DMS153 treated with DMSO at 0.1 percent for 48 hours (cell line): ENCODE results near the gene RRP8.

Experiments used
- DNase-seq: peaks from one replicate; lab custom pipeline; 2025; ENCODE audit not compliant: unreplicated experiment; lab: John Stamatoyannopoulos, UW

Gene RRP8

DNA sequence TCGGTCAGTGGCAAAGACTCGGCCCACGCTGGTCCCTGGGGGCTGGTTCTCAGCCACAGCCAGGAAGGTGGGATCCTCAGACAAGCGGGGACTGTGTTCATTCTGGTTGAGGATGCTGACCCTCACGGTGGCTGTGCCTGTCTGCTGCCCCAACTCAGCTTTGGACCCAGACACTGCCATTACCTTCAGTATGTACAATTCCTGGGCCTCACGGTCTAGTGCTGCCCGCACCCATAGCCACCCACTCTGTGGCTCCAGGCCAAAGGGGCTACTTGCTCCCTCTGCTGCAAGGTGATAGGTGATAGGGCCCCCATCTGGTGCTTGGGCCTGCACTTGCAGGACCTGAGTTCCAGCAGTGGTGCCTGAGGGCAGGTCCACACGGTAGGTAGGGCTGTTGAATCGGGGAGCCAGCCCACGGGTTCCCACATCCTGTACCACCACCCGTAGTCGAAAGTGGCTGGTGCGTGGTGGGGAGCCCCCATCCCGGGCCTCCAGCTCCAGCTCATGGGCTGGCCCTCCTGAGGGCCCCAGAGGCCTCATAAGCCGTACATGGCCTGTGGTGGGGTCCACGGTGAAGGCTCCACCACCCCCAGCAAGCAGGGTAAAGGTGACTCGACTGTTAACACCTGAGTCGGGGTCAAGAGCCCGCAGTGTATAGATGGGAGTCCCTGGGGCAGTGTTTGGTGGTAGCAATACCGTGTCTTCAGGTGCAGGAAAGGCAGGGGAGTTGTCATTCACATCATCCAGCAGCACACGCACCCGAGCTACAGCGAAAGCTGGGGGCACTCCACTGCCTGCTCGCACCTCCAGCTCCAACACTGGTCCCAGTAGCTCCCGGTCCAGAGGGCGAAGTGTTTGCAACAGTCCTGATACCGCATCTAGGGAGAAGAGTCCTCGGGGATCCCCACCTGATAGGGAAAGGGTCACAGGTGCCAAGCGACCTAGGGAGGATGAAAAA lies 29.0 kb upstream of the RRP8 start:
- no peak for DNase-seq

DNA sequence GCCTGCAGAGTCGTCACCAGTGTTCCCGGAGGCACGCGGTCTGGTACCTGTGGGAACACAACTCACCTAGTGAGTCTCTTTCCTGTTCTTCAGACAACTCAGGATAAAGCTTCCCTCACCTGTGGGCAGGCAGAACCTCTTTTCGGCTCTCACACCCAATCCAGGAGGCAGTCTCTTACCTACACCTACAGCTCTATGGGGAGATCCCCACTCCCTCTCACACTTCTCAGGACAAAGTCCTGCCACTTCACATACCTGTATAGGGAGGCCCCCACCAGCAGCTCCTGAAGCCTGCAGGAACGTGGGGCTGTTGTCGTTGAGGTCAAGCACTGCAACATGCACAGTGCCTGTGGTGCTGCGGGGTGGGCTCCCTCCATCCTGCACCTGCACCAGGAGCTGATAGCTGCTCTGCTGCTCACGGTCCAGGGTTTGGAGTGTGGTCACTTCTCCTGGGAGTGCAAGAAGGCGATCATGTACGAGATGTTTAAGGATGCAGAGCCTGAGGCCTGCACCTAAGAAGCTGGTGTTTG lies 28.0 kb upstream of the RRP8 start:
- no peak for DNase-seq

DNA sequence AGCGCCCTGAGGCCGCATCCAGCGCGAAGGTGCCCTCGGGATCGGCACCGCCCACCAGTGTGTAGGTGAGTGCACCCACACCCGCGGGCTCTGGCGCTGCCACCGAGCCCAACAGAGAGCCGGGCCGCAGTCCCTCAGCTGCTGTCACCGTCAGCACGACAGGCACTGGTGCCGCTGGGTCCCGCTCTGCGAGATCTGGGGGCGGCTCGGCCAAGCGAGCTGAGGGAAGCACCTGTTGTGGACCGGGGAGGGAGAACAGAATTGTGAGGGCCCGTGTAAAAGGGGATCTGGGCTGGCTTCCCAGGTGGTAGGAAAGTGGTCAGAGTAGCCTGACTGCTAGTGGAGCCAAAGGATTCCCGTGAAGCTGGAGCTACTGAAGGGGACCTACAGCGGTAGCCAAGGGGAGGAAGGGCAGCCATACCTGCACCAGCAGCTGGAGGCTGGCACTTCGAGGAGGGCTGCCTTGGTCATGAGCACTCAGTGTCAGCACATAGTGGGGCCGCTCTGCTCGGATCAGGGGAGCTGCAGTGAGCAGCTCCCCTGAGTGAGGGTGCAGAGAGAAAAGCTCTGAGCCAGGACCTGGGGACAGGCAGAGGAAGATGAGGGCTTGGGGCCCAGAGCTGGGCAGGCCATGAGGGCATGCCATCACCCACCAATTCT lies 27.3 kb upstream of the RRP8 start:
- no peak for DNase-seq

DNA sequence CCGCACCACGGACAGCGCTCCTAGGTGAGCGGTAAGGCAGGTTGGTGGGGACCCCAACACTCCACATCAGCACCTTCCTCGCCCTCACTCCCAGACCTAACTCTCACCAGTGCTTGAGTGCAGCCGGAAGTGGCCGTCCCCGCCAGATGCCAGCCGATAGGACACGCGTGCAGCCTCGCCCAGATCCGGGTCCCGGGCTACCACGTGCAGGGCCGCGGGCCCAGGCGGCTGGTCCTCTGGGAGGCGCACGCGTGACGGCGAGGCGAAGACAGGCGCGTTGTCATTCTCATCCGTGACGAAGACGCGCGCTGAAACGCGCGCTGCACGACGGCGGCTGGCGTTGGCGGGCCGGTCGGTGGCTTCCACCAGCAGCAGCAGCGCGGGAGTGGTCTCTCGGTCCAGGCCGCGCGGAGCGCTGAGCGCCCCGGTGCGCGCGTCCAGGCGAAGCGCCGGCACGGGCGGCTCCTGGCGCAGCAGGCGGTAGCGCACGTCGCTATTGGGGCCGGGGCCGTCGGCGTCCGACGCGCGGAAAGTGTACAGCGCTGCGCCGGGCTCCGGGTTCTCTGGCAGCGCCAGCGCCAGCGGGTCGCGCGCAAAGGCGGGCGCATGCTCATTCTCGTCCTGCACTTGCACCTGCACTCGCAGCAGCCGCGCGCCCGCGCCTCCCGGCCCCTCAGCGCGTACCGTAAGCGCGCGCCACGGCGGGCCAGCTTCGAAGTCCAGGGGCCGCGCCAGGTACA lies 26.6 kb upstream of the RRP8 start:
- peak; percentile 17 for DNase-seq

DNA sequence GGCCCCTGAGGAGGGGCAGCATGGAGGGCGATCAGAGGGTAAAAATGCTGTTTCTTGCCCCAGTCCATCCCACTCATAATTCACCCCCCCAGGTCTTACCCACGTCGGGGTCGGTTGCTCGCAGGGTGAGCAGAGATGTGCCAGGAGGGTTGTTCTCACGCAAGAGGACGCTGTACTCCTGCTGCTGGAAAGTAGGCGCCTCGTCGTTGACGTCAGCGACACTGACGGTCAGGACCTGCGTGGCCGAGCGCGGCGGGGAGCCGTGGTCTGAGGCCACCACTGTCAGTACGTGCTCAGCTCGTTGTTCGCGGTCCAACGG lies 26.1 kb upstream of the RRP8 start:
- no peak for DNase-seq

DNA sequence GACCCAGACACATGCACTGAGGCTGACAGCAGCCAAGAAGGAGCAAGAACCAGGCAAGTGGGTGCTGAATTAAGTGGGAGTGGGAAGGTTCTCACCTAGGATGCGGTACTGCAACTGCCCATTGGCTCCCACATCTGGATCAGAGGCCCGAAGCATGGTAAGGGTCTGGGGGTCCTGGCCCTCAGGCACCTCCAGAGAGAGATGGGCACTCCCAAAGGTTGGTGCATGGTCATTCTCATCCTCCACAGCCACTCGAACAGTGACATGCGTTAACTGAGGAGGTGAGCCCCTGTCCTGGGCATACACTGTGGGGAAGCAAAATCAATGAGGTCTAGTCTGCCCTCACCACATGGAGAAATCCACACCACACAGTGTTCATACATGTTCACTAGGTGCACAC lies 25.1 kb upstream of the RRP8 start:
- no peak for DNase-seq

DNA sequence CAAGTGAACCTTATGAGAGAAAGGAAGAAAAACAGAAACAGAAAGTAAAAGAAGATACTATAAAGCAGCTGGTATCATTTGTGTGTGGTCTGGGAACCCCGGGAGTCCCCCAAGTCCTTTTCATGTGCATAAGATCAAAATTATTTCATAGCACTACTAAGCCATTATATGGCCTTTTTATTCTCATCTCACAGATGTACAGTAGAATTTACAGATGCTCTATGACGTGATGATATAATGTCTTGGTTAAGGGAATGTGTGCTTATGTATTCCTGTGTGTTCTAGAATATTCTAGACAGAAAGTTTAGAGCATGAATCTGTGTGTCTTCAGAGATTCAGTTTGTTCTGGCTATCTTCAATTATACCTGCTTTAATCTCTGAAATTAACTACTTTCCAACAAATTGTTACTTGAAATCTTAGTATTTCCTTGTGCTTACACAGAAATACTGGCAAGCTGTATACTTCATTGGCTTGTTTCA lies 24.4 kb upstream of the RRP8 start:
- DNase-seq: no peak

DNA sequence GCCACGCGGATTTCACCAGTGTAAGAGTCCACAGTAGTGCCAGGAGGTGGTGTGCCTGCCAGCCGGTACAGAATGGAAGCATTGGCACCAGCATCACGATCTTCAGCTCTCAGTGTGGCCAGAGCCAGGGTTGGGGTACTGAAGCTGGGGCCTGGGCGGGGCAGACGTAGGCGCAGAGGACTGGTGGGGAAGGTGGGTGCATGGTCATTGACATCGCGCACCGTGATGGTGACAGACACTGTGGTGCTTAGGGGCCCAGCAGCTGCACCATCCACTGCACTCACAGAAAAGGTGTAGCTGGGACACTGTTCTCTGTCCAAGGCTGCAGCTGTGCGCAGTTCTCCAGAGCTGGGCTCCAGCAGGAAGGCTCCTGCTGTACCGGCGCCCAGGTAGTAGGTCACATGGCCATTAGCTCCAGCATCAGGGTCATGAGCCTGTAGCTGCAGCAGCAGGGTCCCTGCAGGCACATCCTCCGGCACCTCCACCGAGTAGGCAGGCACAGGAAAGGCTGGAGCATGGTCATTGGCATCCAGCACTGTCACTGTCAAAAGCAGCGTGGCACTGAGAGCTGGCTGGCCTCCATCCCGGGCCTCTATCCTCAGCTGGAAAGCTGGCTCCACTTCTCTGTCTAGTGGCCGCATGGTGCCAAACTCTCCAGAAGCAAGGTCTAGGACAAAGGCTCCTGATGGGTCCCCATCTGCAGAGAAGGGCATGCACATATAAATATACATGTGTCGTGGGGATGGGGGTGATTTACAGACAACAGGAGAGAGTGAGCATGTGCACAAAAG lies 23.8 kb upstream of the RRP8 start:
- no peak for DNase-seq

DNA sequence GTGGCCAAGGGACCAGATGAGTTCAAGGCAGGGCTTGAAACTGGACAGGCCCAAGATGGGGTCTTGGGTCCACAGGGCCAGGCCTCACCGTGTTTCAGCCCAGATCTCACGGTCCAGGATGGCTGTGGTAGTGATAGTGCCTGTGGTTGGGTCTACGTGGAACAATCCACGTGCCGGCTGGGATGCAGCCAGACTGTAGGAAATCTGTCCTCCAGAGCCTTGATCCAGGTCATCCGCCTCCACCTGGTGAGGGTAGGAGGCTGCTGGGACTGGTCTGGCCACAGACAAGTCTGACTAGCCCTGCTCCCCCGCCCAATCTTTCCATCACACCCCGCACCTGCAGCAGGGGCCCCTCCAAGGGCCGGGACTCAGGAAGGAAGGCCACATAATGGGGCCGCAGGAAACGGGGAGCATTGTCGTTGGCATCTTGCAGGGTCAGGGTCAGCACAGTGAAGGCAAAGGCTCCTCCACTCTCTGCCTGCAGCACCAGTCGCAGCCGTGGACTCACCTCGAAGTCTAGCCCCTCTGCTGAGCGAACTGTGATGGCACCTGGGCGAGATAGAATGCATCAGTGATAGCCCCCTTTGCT lies 22.5 kb upstream of the RRP8 start:
- DNase-seq: no peak

DNA sequence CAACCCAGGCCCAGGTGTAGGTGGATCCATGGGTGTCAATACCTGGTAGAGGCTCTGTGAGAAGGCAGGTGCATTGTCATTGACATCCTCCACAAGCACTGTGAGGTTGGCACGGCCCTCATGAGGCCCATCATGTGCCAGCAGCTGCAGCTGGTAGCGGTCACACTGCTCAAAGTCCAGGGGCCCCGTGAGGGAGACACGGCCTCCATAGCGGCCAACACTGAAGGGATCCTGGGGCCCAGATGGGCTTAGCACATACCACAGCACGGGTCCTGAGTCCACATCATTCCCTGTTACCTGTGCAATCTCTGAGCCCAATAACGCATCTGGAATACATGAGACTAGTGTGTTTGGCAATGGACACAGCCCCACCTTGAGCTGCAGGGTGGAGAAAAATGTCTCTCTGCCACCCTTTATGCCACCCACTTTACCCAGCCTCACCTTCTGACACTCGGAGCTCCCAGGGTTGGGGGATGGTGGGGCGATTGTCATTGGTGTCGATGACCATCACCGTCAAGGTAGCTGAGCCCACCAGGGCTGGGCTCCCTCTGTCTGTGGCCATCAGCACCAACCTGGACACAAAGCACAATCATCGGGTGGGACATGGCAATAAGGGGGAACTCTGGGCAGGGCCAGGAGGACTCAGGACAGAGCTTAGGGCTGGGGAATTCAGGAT lies 21.9 kb upstream of the RRP8 start:
- no peak for DNase-seq

DNA sequence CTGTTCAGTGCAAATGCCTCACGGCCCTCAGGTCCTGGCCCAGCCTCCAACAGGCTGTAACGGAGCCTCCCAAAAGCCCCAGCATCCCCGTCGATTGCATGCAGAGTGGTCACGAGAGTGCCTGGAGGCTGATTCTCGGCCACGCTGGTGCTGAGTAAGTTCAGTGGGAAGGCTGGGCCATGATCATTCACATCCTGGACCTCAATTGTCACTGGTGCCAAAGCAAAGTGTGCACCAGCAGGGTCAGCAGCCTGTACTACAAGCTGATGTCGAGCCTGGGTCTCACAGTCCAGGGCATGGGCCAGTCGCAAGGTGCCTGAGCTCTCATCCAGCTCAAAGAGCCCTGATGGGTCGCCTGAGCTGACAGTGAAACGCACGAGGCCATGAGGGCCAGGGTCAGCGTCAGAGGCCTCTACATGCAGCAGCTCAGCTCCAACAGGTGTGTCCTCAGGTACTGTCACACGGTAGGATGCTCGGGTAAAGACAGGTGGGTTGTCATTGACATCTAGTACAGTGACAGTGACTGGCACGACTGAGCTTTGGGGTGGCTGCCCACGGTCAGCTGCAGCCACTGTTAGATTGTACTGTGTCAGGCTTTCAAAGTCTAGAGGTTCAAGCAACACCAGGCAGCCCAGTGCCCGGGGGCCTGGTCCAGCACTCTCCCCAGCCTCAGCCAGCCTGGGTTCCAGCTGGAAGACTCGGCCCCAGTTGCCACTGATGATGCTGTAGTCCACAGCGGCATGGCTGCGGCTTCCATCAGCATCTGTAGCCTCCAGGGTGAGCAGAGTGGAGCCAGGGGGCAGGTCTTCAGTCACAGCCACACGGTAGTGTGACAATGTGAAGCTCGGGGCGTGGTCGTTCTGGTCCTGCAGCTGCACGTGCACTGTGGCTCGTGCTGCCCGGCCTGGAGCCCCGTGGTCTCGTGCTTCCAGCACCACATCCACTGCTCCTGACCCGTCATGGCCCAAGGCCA lies 20.3 kb upstream of the RRP8 start:
- no peak for DNase-seq

DNA sequence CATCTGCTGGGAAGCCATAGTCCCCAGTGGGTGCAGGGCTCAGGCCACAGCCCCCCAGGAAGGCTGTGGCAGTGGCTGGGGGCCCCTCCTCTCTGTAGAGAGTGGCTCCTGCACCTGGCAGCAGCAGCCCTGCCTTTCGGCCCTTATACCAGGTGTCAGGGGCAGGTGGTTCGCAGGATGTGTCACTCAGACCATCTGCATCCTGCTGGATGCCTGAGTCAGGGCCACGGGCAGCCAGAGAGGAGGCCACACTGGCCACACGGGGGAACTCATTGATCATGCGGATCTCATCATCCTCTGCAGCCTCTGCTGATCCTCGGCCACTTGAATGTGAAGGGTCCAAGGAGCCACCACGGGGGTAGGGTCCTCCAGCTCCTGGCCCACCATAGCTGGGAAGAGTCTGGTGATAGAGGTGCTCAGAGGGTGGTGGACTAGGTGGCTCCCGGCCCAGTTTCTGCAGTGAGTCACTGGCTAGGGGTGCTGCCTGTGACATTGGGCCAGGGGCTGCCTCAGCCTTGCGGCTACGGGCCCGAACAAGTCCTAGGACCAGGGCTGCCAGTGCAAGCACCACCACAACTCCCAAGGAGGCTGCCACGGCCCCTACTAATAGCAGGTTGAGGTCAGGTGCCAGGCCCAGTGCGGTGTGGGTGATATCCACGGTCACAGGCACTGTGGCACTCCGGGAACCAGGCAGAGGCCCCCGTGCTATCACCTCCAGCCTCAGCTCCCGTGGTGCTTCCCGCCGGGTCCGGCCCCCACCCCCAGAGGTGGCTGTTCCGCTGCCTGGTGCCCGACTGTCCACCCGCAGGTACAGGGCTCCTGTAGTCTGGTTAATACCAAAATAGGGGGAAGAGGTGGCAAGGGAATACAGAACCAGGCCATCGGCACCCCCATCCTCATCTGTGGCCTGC lies 19.1 kb upstream of the RRP8 start:
- peak; percentile 1 for DNase-seq

DNA sequence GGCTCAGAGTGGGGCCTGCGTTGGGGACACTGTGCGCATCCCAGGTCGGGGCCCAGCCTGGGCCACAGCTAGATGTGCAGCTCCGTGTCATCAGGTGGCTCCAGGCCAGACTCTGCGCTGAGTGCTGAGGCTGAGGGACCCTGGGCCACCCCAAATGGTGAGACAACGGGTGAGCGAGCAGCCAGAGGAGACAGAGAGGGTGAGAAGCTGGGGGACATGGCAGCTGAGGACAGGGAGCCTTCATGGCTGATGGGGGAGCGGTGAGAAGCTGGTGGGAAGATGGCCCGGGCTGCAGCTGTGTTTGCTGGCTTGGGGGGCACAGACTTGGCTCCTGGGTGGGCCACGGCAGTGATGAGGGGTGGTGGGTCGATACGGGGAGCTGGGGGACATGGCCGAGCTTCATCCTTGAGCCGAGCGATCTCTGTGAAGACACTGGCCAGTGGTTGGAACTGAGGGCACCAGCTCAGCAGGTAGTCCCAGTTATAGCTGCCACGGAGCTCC lies 18.3 kb upstream of the RRP8 start:
- DNase-seq: no peak

DNA sequence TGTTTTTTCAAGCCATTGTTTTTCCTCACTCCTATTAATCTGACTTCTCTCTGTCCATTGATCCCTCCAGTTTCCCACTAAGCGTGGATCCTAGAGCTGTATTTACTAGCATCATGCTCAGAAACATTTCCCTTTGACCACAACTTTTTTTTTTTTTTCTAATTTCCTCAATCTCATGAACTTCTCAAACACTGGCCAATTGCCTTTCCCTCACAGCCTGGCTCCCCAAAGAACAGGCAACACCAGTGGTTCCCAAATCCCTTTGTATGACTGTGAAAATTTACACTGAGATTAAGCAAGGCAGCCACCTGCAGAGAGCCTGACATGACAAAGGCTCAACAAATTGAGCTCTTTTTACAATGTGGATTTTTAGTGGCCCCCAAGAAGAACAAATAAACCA lies 17.2 kb upstream of the RRP8 start:
- DNase-seq: no peak

DNA sequence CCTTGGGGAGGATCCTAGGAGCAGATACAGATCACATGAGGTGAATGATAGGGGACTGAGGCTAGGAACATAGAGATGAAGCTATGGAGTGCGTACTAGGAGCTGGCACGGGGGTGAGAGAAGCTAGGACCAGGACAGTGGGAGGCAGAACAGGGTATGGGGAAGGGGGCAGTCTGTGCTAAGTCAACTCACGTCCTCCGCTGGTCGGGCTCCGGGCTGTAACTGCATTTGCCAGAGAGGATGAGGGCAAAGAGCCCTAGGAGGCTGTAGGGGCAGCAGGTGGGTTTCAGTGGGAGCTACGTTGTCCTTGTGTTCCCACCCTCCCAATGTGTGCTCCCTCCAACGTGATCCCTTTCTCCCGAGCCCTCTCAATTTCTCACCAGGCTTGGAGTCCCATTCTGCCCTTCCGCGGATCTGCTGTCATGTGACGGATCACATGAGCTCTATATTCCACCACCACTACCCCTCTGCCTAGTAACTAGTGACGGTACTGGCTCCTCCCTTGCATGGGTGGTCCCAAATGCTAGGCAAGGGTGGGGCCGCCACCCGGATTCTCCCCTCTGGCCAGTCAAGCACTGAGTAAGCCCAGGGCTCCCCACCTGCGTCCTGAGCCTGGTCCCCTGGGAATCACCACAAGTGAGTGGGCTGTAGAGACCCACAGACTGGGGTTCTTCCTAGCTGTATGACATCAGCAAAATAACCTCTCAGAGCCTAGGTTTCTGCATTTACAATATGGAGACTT lies 15.8 kb upstream of the RRP8 start, which contains the start of gene TPP1:
TPP1 (minus strand) TSS at position 419 of the 742 bp plus-strand sequence; CDS start at position 397, 22 bp downstream.
- peak; percentile 88 for DNase-seq
